MCF 10A (cell line): Measurements from ENCODE around the gene STXBP5L. TPM values are rescaled to one million over a fixed set of nuclear protein-coding genes. Genes with fewer than 3 reads are reported as not detected.

Experiments used
- BruUV-seq: library from RNA; stranded (reverse); fragments of 400-500 nt; replicated peaks from 2 replicates; lab custom pipeline; 2021; lab: Mats Ljungman, UMichigan
- CTCF ChIA-PET: fragments of 300-600 bp; sonication (Branson Sonifier 250); formaldehyde crosslinking; extraction: SDS; loops from one replicate; lab custom pipeline; 2021; ENCODE audit warnings: antibody characterized with exemption, inconsistent platforms; lab: Yijun Ruan, JAX
- POLR2A ChIA-PET: fragments of 300-600, 350-650 bp; sonication (Branson Sonifier 250); formaldehyde crosslinking; extraction: SDS; loops from one replicate; lab custom pipeline; 2020; ENCODE audit warnings: antibody characterized with exemption, inconsistent platforms; lab: Yijun Ruan, JAX
- DNase-seq: peaks from one replicate; pipeline ENCODE4 v3.0.0-alpha.2; 2018; ENCODE audit not compliant: unreplicated experiment
- H3K27ac Mint-ChIP-seq: one replicate; pipeline ENCODE4 v1.8.0; 2022; ENCODE audit warnings: mild to moderate bottlenecking, low read depth, mixed read lengths; ENCODE audit not compliant: unreplicated experiment
- H3K27me3 Mint-ChIP-seq: one replicate; pipeline ENCODE4 v1.8.0; 2022; ENCODE audit warnings: mixed read lengths; ENCODE audit not compliant: insufficient read depth, unreplicated experiment
- H3K36me3 Mint-ChIP-seq: one replicate; pipeline ENCODE4 v1.8.0; 2022; ENCODE audit warnings: mild to moderate bottlenecking, moderate library complexity, mixed read lengths; ENCODE audit not compliant: insufficient read depth, unreplicated experiment
- H3K4me1 Mint-ChIP-seq: one replicate; pipeline ENCODE4 v1.8.0; 2022; ENCODE audit warnings: mixed read lengths; ENCODE audit not compliant: insufficient read depth, unreplicated experiment
- H3K4me3 Mint-ChIP-seq: one replicate; pipeline ENCODE4 v1.8.0; 2022; ENCODE audit warnings: mild to moderate bottlenecking, moderate library complexity, mixed read lengths; ENCODE audit not compliant: unreplicated experiment
- H3K9me3 Mint-ChIP-seq: one replicate; pipeline ENCODE4 v1.8.0; 2022; ENCODE audit warnings: mixed read lengths; ENCODE audit not compliant: unreplicated experiment
- CTCF ChIP-seq: fragments of 200-600 bp; IDR thresholded peaks from one replicate; pipeline ENCODE4 v1.8.0; 2022; ENCODE audit warnings: antibody characterized with exemption, mild to moderate bottlenecking; ENCODE audit not compliant: unreplicated experiment
- intact Hi-C: fragments of 100-400 bp; cut with micrococcal nuclease; formaldehyde crosslinking; loops from 2 replicates; pipeline ENCODE4 v1.14.1; 2022
- total RNA-seq: library from RNA; stranded (reverse); gene quantifications from 2 replicates; pipeline ENCODE4 v1.2.3, GENCODE V29; 2022

Gene STXBP5L
- total RNA-seq, 1 experiment from 2014 or later, result not detected

DNA sequence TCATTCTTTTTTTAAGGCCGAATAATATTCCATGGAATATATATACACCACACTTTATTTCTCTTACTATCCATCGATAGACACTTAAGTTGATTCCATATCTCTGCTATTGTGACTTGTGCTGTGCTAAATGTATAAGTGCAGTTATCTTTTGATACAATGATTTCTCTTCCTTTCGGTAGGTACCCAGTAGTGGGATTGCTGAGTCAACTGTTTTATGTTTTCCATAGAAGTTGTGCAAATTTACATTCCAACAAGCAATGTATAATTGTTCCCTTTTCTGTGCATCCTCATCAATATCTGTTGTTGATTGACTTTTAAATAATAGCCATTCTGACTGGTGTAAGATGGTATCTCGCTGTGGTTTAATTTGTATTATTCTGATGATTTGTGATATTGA, 81.0 kb downstream of the STXBP5L start:
- Mint-ChIP-seq H3K27me3 (peaks cover 66% of the 10 kb centered on the region), H3K4me3 (no peak overlapping the region), H3K4me1 (no peaks in the 10 kb centered on the region), H3K9me3 (no peaks in the 10 kb centered on the region), H3K27ac (no peak overlapping the region), H3K36me3 (no peaks in the 10 kb centered on the region)
- ChIA-PET CTCF (no interaction called here), POLR2A (no interaction called here)
- intact Hi-C loops, result no loop called here
- no peak for DNase-seq
- no peak for TF ChIP-seq CTCF
- BruUV-seq, result no TSS peak

GRCh38 chr3:121018917-121019321, 110.9 kb downstream of the STXBP5L start:
- peaks cover 24% of the 10 kb centered on the region for H3K9me3 Mint-ChIP-seq
- H3K27me3 Mint-ChIP-seq, result peaks cover 37% of the 10 kb centered on the region
- H3K4me3 Mint-ChIP-seq, result no peak overlapping the region
- BruUV-seq, result no TSS peak
- H3K36me3 Mint-ChIP-seq, result no peaks in the 10 kb centered on the region
- intact Hi-C loops, result no loop called here
- H3K4me1 Mint-ChIP-seq, result no peaks in the 10 kb centered on the region
- CTCF ChIA-PET, result interaction anchor here (0.6 kb wide), 1 partner anchor 29 kb away, joined by 3 read pairs; no protein-coding TSS in a partner anchor
- no peak for DNase-seq
- POLR2A ChIA-PET, result interaction anchor here (0.6 kb wide), 1 partner anchor 12 kb away, joined by 3 read pairs; no protein-coding TSS in a partner anchor
- TF ChIP-seq CTCF, result no peak
- H3K27ac Mint-ChIP-seq, result no peak overlapping the region

DNA sequence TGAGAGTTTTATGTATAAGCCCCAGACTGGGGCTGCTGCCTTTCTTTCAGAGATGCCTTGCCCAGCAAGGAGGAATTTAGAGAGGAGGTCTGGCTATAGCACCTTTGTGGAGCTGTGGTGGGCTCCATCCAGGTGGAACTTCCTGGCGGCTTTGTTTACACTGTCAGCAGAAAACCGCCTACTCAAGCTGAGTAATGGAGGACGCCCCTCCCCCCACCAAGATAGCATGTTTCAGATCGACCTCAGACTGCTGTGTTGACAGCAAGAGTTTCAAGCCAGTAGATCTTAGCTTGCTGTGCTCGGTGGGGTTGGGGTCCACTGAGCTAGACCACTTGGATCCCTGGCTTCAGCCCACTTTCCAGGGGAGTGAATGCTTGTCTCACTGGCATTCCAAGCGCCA, 155.6 kb downstream of the STXBP5L start:
- H3K36me3 Mint-ChIP-seq, result no peaks in the 10 kb centered on the region
- intact Hi-C loops, result no loop called here
- no peak overlapping the region for H3K27ac Mint-ChIP-seq

DNA sequence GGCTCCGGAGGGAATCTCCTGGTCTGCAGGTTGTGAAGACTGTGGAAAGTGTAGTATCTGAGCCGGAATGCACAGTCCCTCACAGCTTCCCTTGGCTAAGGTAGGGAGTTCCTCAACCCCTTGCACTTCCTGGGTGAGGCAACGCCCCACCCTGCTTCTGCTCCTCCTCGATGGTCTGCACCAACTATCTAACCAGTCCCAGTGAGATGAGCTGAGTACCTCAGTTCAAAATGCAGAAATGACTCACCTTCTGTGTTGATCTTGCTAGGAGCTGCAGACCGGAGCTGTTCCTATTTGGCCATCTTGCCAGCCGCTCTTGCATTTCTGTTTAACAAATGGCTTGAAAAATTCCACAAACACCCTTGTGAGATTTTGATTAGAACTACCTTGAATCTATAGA, 156.1 kb downstream of the STXBP5L start:
- H3K4me3 Mint-ChIP-seq, result no peak overlapping the region
- CTCF ChIA-PET, result interaction anchor here (0.7 kb wide), 1 partner anchor 503 kb away, joined by 4 read pairs; no protein-coding TSS in a partner anchor
- peaks cover 11% of the 10 kb centered on the region for H3K4me1 Mint-ChIP-seq

More for the DNA sequence above, 155.6 kb downstream of the STXBP5L start:
- no peak for TF ChIP-seq CTCF
- POLR2A ChIA-PET, result no interaction called here
- no peaks in the 10 kb centered on the region for H3K9me3 Mint-ChIP-seq
- H3K4me1 Mint-ChIP-seq, result peaks cover 11% of the 10 kb centered on the region
- no TSS peak for BruUV-seq
- H3K4me3 Mint-ChIP-seq, result no peak overlapping the region
- no peak for DNase-seq
- H3K27me3 Mint-ChIP-seq, result peaks cover 10% of the 10 kb centered on the region
- CTCF ChIA-PET, result interaction anchor here (0.7 kb wide), 1 partner anchor 503 kb away, joined by 4 read pairs; no protein-coding TSS in a partner anchor

More for the DNA sequence above, 156.1 kb downstream of the STXBP5L start:
- POLR2A ChIA-PET, result no interaction called here
- DNase-seq, result peak; percentile 42
- Mint-ChIP-seq H3K9me3 (no peaks in the 10 kb centered on the region), H3K27me3 (peaks cover 10% of the 10 kb centered on the region), H3K27ac (no peak overlapping the region), H3K36me3 (no peaks in the 10 kb centered on the region)
- no TSS peak for BruUV-seq
- no peak for TF ChIP-seq CTCF
- intact Hi-C loops, result no loop called here
